ENCODE measurements around the gene PTPRJ. TPM values are rescaled to one million over a fixed set of nuclear protein-coding genes. Genes with fewer than 3 reads are reported as not detected.
"Not testable (repeated sequence)": the region's sequence is repeated elsewhere in the genome, so short reads cannot be mapped to it uniquely, and the experiment has no call there.

The PTPRJ gene
- total RNA-seq, 1 donor from 2014 or later = 70.3 TPM

GRCh38 chr11:48018528-48019216, 38.3 kb downstream of the PTPRJ start:
- no peak for DNase-seq (ENCODE audit: low spot score)
- Mint-ChIP-seq H3K27ac (peak overlapping the region; percentile 90), H3K4me3 (peak overlapping the region; percentile 52), H3K36me3 (ENCODE audit: low read depth) (peaks cover 54% of the 10 kb centered on the region), H3K9me3 (no peaks in the 10 kb centered on the region), H3K4me1 (ENCODE audit: low read depth) (peaks cover 88% of the 10 kb centered on the region), H3K27me3 (ENCODE audit: insufficient read depth) (no peaks in the 10 kb centered on the region)
- intact Hi-C loops (cut with micrococcal nuclease) = no loop called here

GRCh38 chr11:48019217-48019584, 38.8 kb downstream of the PTPRJ start:
- Mint-ChIP-seq H3K4me1 (ENCODE audit: low read depth) (peaks cover 82% of the 10 kb centered on the region), H3K4me3 (peak overlapping the region; percentile 52), H3K9me3 (no peaks in the 10 kb centered on the region), H3K36me3 (ENCODE audit: low read depth) (peaks cover 49% of the 10 kb centered on the region), H3K27me3 (ENCODE audit: insufficient read depth) (no peaks in the 10 kb centered on the region), H3K27ac (peak overlapping the region; percentile 90)
- DNase-seq (ENCODE audit: low spot score) = no peak
- intact Hi-C loops (cut with micrococcal nuclease) = no loop called here

GRCh38 chr11:48019595-48019994, 39.2 kb downstream of the PTPRJ start:
- intact Hi-C loops (cut with micrococcal nuclease) = no loop called here
- peak overlapping the region; percentile 90 for H3K27ac Mint-ChIP-seq
- H3K27me3 Mint-ChIP-seq (ENCODE audit: insufficient read depth) = no peaks in the 10 kb centered on the region
- H3K4me3 Mint-ChIP-seq = peak overlapping the region; percentile 52
- no peak for DNase-seq (ENCODE audit: low spot score)
- peaks cover 81% of the 10 kb centered on the region for H3K4me1 Mint-ChIP-seq (ENCODE audit: low read depth)
- peaks cover 52% of the 10 kb centered on the region for H3K36me3 Mint-ChIP-seq (ENCODE audit: low read depth)
- H3K9me3 Mint-ChIP-seq = no peaks in the 10 kb centered on the region

- DNase-seq (ENCODE audit: low spot score) = peak; percentile 38
- peaks cover 52% of the 10 kb centered on the region for H3K36me3 Mint-ChIP-seq (ENCODE audit: low read depth)
- peaks cover 79% of the 10 kb centered on the region for H3K4me1 Mint-ChIP-seq (ENCODE audit: low read depth)
- H3K27me3 Mint-ChIP-seq (ENCODE audit: insufficient read depth) = no peaks in the 10 kb centered on the region
- peak overlapping the region; percentile 90 for H3K27ac Mint-ChIP-seq
- intact Hi-C loops (cut with micrococcal nuclease) = loop anchor here (1.0 to 2.0 kb wide), 4 partner anchors 11 to 40 kb away; partner anchors contain the start of gene PTPRJ
- H3K9me3 Mint-ChIP-seq = no peaks in the 10 kb centered on the region
- peak overlapping the region; percentile 46 for H3K4me3 Mint-ChIP-seq
These were observed 39.9 kb downstream of the PTPRJ start for GRCh38 chr11:48020092-48020755.

- not testable (repeated sequence) for H3K9me3 Mint-ChIP-seq; DNase-seq (ENCODE audit: low spot score); H3K4me3 Mint-ChIP-seq; H3K27ac Mint-ChIP-seq; H3K27me3 Mint-ChIP-seq (ENCODE audit: insufficient read depth)
- peaks cover 53% of the 10 kb centered on the region for H3K36me3 Mint-ChIP-seq (ENCODE audit: low read depth)
- H3K4me1 Mint-ChIP-seq (ENCODE audit: low read depth) = peaks cover 77% of the 10 kb centered on the region
- intact Hi-C loops (cut with micrococcal nuclease) = loop anchor here (2.0 kb wide), 1 partner anchor 13 kb away; no protein-coding TSS in a partner anchor
These were observed 41.0 kb downstream of the PTPRJ start for GRCh38 chr11:48021201-48021820.

GRCh38 chr11:48022445-48022844, 42.1 kb downstream of the PTPRJ start:
- no peak overlapping the region for H3K4me3 Mint-ChIP-seq
- H3K27ac Mint-ChIP-seq = peak overlapping the region; percentile 30
- H3K36me3 Mint-ChIP-seq (ENCODE audit: low read depth) = peaks cover 46% of the 10 kb centered on the region
- no peaks in the 10 kb centered on the region for H3K27me3 Mint-ChIP-seq (ENCODE audit: insufficient read depth)
- H3K9me3 Mint-ChIP-seq = no peaks in the 10 kb centered on the region
- H3K4me1 Mint-ChIP-seq (ENCODE audit: low read depth) = peaks cover 66% of the 10 kb centered on the region
- no peak for DNase-seq (ENCODE audit: low spot score)
- intact Hi-C loops (cut with micrococcal nuclease) = no loop called here

- DNase-seq (ENCODE audit: low spot score); H3K9me3 Mint-ChIP-seq; H3K27me3 Mint-ChIP-seq (ENCODE audit: insufficient read depth); intact Hi-C loops (cut with micrococcal nuclease); H3K4me3 Mint-ChIP-seq; H3K27ac Mint-ChIP-seq: not testable (repeated sequence)
- Mint-ChIP-seq H3K4me1 (ENCODE audit: low read depth) (peaks cover 63% of the 10 kb centered on the region), H3K36me3 (ENCODE audit: low read depth) (peaks cover 49% of the 10 kb centered on the region)
These were observed 43.2 kb downstream of the PTPRJ start for GRCh38 chr11:48023608-48024007.

GRCh38 chr11:48024635-48025071, 44.3 kb downstream of the PTPRJ start:
- Mint-ChIP-seq H3K27ac (peak overlapping the region; percentile 47), H3K4me1 (ENCODE audit: low read depth) (peaks cover 63% of the 10 kb centered on the region), H3K4me3 (no peak overlapping the region), H3K27me3 (ENCODE audit: insufficient read depth) (no peaks in the 10 kb centered on the region), H3K36me3 (ENCODE audit: low read depth) (peaks cover 47% of the 10 kb centered on the region), H3K9me3 (no peaks in the 10 kb centered on the region)
- intact Hi-C loops (cut with micrococcal nuclease) = no loop called here
- no peak for DNase-seq (ENCODE audit: low spot score)

- Mint-ChIP-seq H3K4me3 (no peak overlapping the region), H3K27ac (peak overlapping the region; percentile 73)
- no peak for DNase-seq (ENCODE audit: low spot score)
These were observed 45.1 kb downstream of the PTPRJ start for GRCh38 chr11:48025293-48025983.

GRCh38 chr11:48025984-48026340, 45.6 kb downstream of the PTPRJ start:
- intact Hi-C loops (cut with micrococcal nuclease) = no loop called here
- DNase-seq (ENCODE audit: low spot score) = no peak
- Mint-ChIP-seq H3K9me3 (no peaks in the 10 kb centered on the region), H3K4me1 (ENCODE audit: low read depth) (peaks cover 59% of the 10 kb centered on the region), H3K27ac (peak overlapping the region; percentile 73), H3K36me3 (ENCODE audit: low read depth) (peaks cover 44% of the 10 kb centered on the region), H3K4me3 (no peak overlapping the region), H3K27me3 (ENCODE audit: insufficient read depth) (no peaks in the 10 kb centered on the region)

More at GRCh38 chr11:48025293-48025983, 45.1 kb downstream of the PTPRJ start:
- Mint-ChIP-seq H3K36me3 (ENCODE audit: low read depth) (peaks cover 47% of the 10 kb centered on the region), H3K9me3 (no peaks in the 10 kb centered on the region), H3K27me3 (ENCODE audit: insufficient read depth) (no peaks in the 10 kb centered on the region), H3K4me1 (ENCODE audit: low read depth) (peaks cover 63% of the 10 kb centered on the region)
- intact Hi-C loops (cut with micrococcal nuclease) = no loop called here

- DNase-seq (ENCODE audit: low spot score) = peak; percentile 31
- H3K4me3 Mint-ChIP-seq = peak overlapping the region; percentile 37
- no peaks in the 10 kb centered on the region for H3K9me3 Mint-ChIP-seq
- intact Hi-C loops (cut with micrococcal nuclease) = no loop called here
- peaks cover 51% of the 10 kb centered on the region for H3K36me3 Mint-ChIP-seq (ENCODE audit: low read depth)
- H3K27me3 Mint-ChIP-seq (ENCODE audit: insufficient read depth) = no peaks in the 10 kb centered on the region
- H3K27ac Mint-ChIP-seq = peak overlapping the region; percentile 67
- H3K4me1 Mint-ChIP-seq (ENCODE audit: low read depth) = peaks cover 73% of the 10 kb centered on the region
These were observed 48.7 kb downstream of the PTPRJ start for GRCh38 chr11:48028914-48029680.

- Mint-ChIP-seq H3K4me3 (no peak overlapping the region), H3K4me1 (ENCODE audit: low read depth) (peaks cover 74% of the 10 kb centered on the region), H3K9me3 (no peaks in the 10 kb centered on the region), H3K27ac (peak overlapping the region; percentile 67), H3K36me3 (ENCODE audit: low read depth) (peaks cover 50% of the 10 kb centered on the region), H3K27me3 (ENCODE audit: insufficient read depth) (no peaks in the 10 kb centered on the region)
- DNase-seq (ENCODE audit: low spot score) = no peak
- intact Hi-C loops (cut with micrococcal nuclease) = no loop called here
These were observed 49.4 kb downstream of the PTPRJ start for GRCh38 chr11:48029681-48030290.

All from activated T-helper 1 cell treated with anti-CD3 and anti-CD28 coated beads, Interleukin-12 subunit alpha, Interleukin-12 subunit beta, Interleukin-2, Interleukin-4 antibody, amounts not matched to agents 30 ng/mL and 10 ng/mL and 1 ng/mL, durations not matched to agents 14 hours and 24 hours and 36 hours (primary cell).